Stromal cell of bone marrow (primary cell): ENCODE measurements around the gene PXK.
"Not testable (repeated sequence)": the region's sequence is repeated elsewhere in the genome, so short reads cannot be mapped to it uniquely, and the experiment has no call there.

Source experiments
- DNase-seq: peaks from one replicate; pipeline ENCODE4 v3.0.0-alpha.2; 2012; ENCODE audit warnings: low read depth

The PXK gene

GRCh38 chr3:58332575-58333188 is at the start of gene PXK:
Gene PXK (plus strand): TSS chr3:58332892. CDS start chr3:58332989, 97 bp downstream.
- peak; percentile 74 for DNase-seq

GRCh38 chr3:58285334-58285733 is 47.4 kb upstream of the PXK start:
- no peak for DNase-seq

- no peak for DNase-seq
Observed at GRCh38 chr3:58287354-58287753, 45.3 kb upstream of the PXK start.

GRCh38 chr3:58288011-58288728 is 44.5 kb upstream of the PXK start:
- DNase-seq, result no peak

- DNase-seq, result not testable (repeated sequence)
Observed at GRCh38 chr3:58288964-58289613, 43.6 kb upstream of the PXK start.

- DNase-seq, result not testable (repeated sequence)
Observed at GRCh38 chr3:58290446-58290845, 42.2 kb upstream of the PXK start.

GRCh38 chr3:58291671-58292338 is 40.9 kb upstream of the PXK start:
- no peak for DNase-seq

- DNase-seq, result no peak
Observed at GRCh38 chr3:58292866-58293265, 39.8 kb upstream of the PXK start.

GRCh38 chr3:58293516-58293915 is 39.2 kb upstream of the PXK start:
- no peak for DNase-seq

- no peak for DNase-seq
Observed at GRCh38 chr3:58296269-58296668, 36.4 kb upstream of the PXK start.

GRCh38 chr3:58296843-58297242 is 35.8 kb upstream of the PXK start:
- DNase-seq, result no peak

- no peak for DNase-seq
Observed at GRCh38 chr3:58298190-58298589, 34.5 kb upstream of the PXK start.

- no peak for DNase-seq
Observed at GRCh38 chr3:58299075-58299474, 33.6 kb upstream of the PXK start.

- DNase-seq, result no peak
Observed at GRCh38 chr3:58299839-58300516, 32.7 kb upstream of the PXK start.

GRCh38 chr3:58305882-58306711 is 26.6 kb upstream of the PXK start, which contains the start of the genes HTD2 and RPP14:
Gene HTD2 (plus strand): TSS chr3:58306520. CDS start chr3:58317614, 11,094 bp downstream.
Gene RPP14 (plus strand): TSS chr3:58306245. CDS start chr3:58310330, 4,085 bp downstream.
- DNase-seq, result peak; percentile 94

- peak; percentile 45 for DNase-seq
Observed at GRCh38 chr3:58307639-58308215, 25.0 kb upstream of the PXK start.

- DNase-seq, result no peak
Observed at GRCh38 chr3:58308728-58309127, 24.0 kb upstream of the PXK start.

- DNase-seq, result no peak
Observed at GRCh38 chr3:58317811-58318210, 14.9 kb upstream of the PXK start.

- DNase-seq, result no peak
Observed at GRCh38 chr3:58321791-58322190, 10.9 kb upstream of the PXK start.

- DNase-seq, result no peak
Observed at GRCh38 chr3:58322793-58323192, 9.9 kb upstream of the PXK start.
